ENCODE measurements around the gene CGB1. TPM values are rescaled to one million over a fixed set of nuclear protein-coding genes. Genes with fewer than 3 reads are reported as not detected.

The CGB1 gene
- total and polyA plus RNA-seq, 8 donors: not detected

- ATAC-seq (no peak), FAIRE-seq (no peak), DNase-seq (no peak)
- 92% methylated on average over 32 of the region's 32 CpGs for WGBS, 2 donors
- no peak overlapping the region for H3K4me3 ChIP-seq
- no peaks in the 10 kb centered on the region for H3K9me3 ChIP-seq
- H3K27ac ChIP-seq: no peak overlapping the region
- no peaks in the 10 kb centered on the region for H3K27me3 ChIP-seq
- intact Hi-C loops (cut with DNase I): no loop called here
- H3K36me3 ChIP-seq: peaks cover 0 to 12% (median 0%) of the 10 kb centered on the region in 3 donors
- peaks cover 0 to 9% (median 3%) of the 10 kb centered on the region in 3 donors for H3K4me1 ChIP-seq
- TF ChIP-seq, protein P1, sequence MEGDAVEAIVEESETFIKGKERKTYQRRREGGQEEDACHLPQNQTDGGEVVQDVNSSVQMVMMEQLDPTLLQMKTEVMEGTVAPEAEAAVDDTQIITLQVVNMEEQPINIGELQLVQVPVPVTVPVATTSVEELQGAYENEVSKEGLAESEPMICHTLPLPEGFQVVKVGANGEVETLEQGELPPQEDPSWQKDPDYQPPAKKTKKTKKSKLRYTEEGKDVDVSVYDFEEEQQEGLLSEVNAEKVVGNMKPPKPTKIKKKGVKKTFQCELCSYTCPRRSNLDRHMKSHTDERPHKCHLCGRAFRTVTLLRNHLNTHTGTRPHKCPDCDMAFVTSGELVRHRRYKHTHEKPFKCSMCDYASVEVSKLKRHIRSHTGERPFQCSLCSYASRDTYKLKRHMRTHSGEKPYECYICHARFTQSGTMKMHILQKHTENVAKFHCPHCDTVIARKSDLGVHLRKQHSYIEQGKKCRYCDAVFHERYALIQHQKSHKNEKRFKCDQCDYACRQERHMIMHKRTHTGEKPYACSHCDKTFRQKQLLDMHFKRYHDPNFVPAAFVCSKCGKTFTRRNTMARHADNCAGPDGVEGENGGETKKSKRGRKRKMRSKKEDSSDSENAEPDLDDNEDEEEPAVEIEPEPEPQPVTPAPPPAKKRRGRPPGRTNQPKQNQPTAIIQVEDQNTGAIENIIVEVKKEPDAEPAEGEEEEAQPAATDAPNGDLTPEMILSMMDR (IDR thresholded peaks at IDR 0.05): no peak
These were observed 22.4 kb downstream of the CGB1 start for GRCh38 chr19:49014123-49014869.

GRCh38 chr19:49011194-49011593 lies 25.5 kb downstream of the CGB1 start:
- no peaks in the 10 kb centered on the region for H3K27me3 ChIP-seq
- H3K4me3 ChIP-seq: no peak overlapping the region
- H3K4me1 ChIP-seq: no peaks in the 10 kb centered on the region
- TF ChIP-seq, protein P1 (IDR thresholded peaks at IDR 0.05): no peak
- FAIRE-seq: no peak
- no peak overlapping the region for H3K27ac ChIP-seq
- H3K36me3 ChIP-seq: peaks cover 0 to 13% (median 0%) of the 10 kb centered on the region in 3 donors
- intact Hi-C loops (cut with DNase I): no loop called here
- 87 to 93% methylated on average over 17 of the region's 17 CpGs for WGBS, 2 donors
- no peaks in the 10 kb centered on the region for H3K9me3 ChIP-seq
- ATAC-seq: no peak
- DNase-seq: no peak

GRCh38 chr19:49010453-49010852 lies 26.2 kb downstream of the CGB1 start:
- no peaks in the 10 kb centered on the region for H3K27me3 ChIP-seq
- peaks cover 0 to 13% (median 0%) of the 10 kb centered on the region in 3 donors for H3K36me3 ChIP-seq
- no peaks in the 10 kb centered on the region for H3K9me3 ChIP-seq
- no peak for ATAC-seq
- no peak for DNase-seq
- TF ChIP-seq, protein P1 (IDR thresholded peaks at IDR 0.05): no peak
- intact Hi-C loops (cut with DNase I): no loop called here
- no peak for FAIRE-seq
- H3K27ac ChIP-seq: no peak overlapping the region
- no peak overlapping the region for H3K4me3 ChIP-seq
- WGBS, 2 donors: 92% methylated on average over 18 of the region's 18 CpGs
- no peaks in the 10 kb centered on the region for H3K4me1 ChIP-seq

DNA sequence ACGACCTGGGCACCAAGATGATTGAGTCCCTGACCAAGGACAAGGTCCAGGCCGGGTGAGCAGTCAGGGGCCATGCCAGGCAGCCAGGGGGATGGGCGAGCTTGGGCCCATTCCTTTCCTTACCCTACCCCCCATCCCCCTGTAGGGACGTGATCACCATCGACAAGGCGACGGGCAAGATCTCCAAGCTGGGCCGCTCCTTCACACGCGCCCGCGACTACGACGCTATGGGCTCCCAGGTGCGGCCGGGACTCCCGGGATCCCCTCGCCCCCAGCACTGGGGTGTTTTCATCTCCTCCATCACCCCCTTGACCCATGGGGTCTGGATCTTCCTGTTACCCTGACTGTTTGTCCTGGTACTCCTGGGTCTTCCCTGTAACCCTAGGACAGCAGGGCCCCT lies 26.9 kb downstream of the CGB1 start:
- FAIRE-seq (no peak), DNase-seq (no peak), ATAC-seq (no peak)
- 95% methylated on average over 14 to 18 of the region's 18 CpGs for WGBS, 2 donors
- TF ChIP-seq, protein P1 (IDR thresholded peaks at IDR 0.05): no peak
- Histone ChIP-seq H3K36me3 (peaks cover 0 to 13% (median 4%) of the 10 kb centered on the region in 3 donors), H3K27me3 (no peaks in the 10 kb centered on the region), H3K4me3 (no peak overlapping the region), H3K4me1 (no peaks in the 10 kb centered on the region), H3K27ac (no peak overlapping the region), H3K9me3 (no peaks in the 10 kb centered on the region)
- intact Hi-C loops (cut with DNase I): no loop called here

DNA sequence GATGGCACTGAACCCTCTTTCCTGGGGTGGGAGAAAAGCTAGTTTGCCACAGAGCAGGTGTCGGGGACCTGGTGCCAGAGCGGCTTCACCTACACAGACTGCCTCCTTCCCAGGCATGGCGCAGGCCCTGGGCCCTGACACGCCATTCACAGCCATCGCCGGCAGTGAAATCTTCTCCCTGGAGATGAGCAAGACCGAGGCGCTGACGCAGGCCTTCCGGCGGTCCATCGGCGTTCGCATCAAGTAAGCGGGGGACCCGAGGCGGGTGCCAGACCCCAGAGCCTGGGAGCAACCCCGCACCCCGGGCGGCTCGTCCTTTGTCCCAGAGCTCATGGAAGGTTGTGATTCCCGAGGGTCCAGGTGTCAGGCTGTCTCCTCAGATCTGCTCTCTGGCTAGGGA lies 29.8 kb downstream of the CGB1 start:
- TF ChIP-seq, protein P1 (IDR thresholded peaks at IDR 0.05): no peak
- H3K27me3 ChIP-seq: no peaks in the 10 kb centered on the region
- H3K36me3 ChIP-seq: peaks cover 0 to 13% (median 12%) of the 10 kb centered on the region in 3 donors
- WGBS, 2 donors: 95% methylated on average over 22 of the region's 22 CpGs
- no peak overlapping the region for H3K4me3 ChIP-seq
- ATAC-seq: no peak
- H3K27ac ChIP-seq: no peak overlapping the region
- intact Hi-C loops (cut with DNase I): no loop called here
- FAIRE-seq: no peak
- H3K4me1 ChIP-seq: no peaks in the 10 kb centered on the region
- H3K9me3 ChIP-seq: no peaks in the 10 kb centered on the region
- DNase-seq: no peak
